Posterior vena cava (tissue), 2 donors: ENCODE measurements around the gene TIMM8B. TPM values are rescaled to one million over a fixed set of nuclear protein-coding genes. Genes with fewer than 3 reads are reported as not detected.

Source experiments
- total RNA-seq, 2 donors: library from RNA; stranded (reverse); fragmentation: NEBNext Ultra II Directional; extraction: Animal tissue kit (Norgen Biotek cat#: 25700); gene quantifications; one replicate each; pipeline ENCODE4 v1.2.1, GENCODE V29; 2021
- donor health status: DM: yes; HTN: yes; CAD: no.
- donor health status: DM: yes; HTN: yes; CAD: no.

Gene TIMM8B
- total RNA-seq, 2 donors from 2014 or later, result 53.8 to 64.6 TPM

Other genes with a start within 250 kb of the TIMM8B start
- 10 to 100 TPM; 21.8 to 23.8 TPM for gene ALG9, start 215.2 kb downstream of the TIMM8B start, total RNA-seq
- 1 to 10 TPM; 1.3 to 1.8 TPM for gene FDXACB1, start 207.6 kb downstream of the TIMM8B start, total RNA-seq
- gene CFAP68, start 207.2 kb downstream of the TIMM8B start, total RNA-seq, result 1 to 10 TPM; 9.0 to 9.2 TPM
- 100 to 1,000 TPM; 527 to 713 TPM for gene CRYAB, start 175.0 kb downstream of the TIMM8B start, total RNA-seq
- 10 to 100 TPM; 11.6 to 16.5 TPM for gene HSPB2, start 174.0 kb downstream of the TIMM8B start, total RNA-seq
- gene C11orf52, start 167.8 kb downstream of the TIMM8B start, total RNA-seq, result 1 to 10 TPM; 1.6 to 1.7 TPM
- 10 to 100 TPM; 40.5 to 44.5 TPM for gene DIXDC1, start 149.4 kb downstream of the TIMM8B start, total RNA-seq
- gene DLAT, start 61.3 kb downstream of the TIMM8B start, total RNA-seq, result 10 to 100 TPM; 22.8 to 25.5 TPM
- gene PIH1D2, start 12.7 kb downstream of the TIMM8B start, total RNA-seq, result 1 to 10 TPM in 1 of 2 donors, under 1 TPM in 1; 0.86 to 1.7 TPM
- 10 to 100 TPM; 14.0 to 15.0 TPM for gene NKAPD1, start 12.5 kb downstream of the TIMM8B start, total RNA-seq
- gene SDHD, start 117 bp upstream of the TIMM8B start, total RNA-seq, result 10 to 100 TPM; 70.5 to 84.5 TPM
- 10 to 100 TPM in 1 of 2 donors, 1 to 10 TPM in 1; 7.0 to 11.3 TPM for gene IL18, start 77.3 kb upstream of the TIMM8B start, total RNA-seq
- gene TEX12, start 80.6 kb upstream of the TIMM8B start, total RNA-seq, result 1 to 10 TPM in 1 of 2 donors, under 1 TPM in 1; 0.95 to 1.4 TPM
- 1 to 10 TPM; 3.8 TPM for gene BCO2, start 88.8 kb upstream of the TIMM8B start, total RNA-seq
- gene PTS, start 139.7 kb upstream of the TIMM8B start, total RNA-seq, result 10 to 100 TPM; 44.2 to 51.8 TPM
- not detected for gene PLET1, start 174.1 kb upstream of the TIMM8B start, total RNA-seq